ENCODE data around the gene GAB2. TPM values are rescaled to one million over a fixed set of nuclear protein-coding genes. Genes with fewer than 3 reads are reported as not detected.

Gene GAB2
- total RNA-seq, 4 donors from 2014 or later: 14.0 to 41.3 (median 34.7) TPM

GRCh38 chr11:78171951-78172350 lies 245.7 kb downstream of the GAB2 start:
- no peak for DNase-seq

GRCh38 chr11:78170874-78171549 lies 246.6 kb downstream of the GAB2 start:
- H3K27me3 ChIP-seq: no peaks in the 10 kb centered on the region
- peaks cover 0 to 13% (median 0%) of the 10 kb centered on the region in 4 donors for H3K4me1 ChIP-seq
- H3K9me3 ChIP-seq: no peaks in the 10 kb centered on the region
- TF ChIP-seq POLR2A (IDR thresholded peaks at IDR 0.05): no peak
- no peak for TF ChIP-seq CTCF (IDR thresholded peaks at IDR 0.05)
- H3K4me3 ChIP-seq: no peak overlapping the region
- peaks cover 0 to 14% (median 0%) of the 10 kb centered on the region in 3 donors for H3K36me3 ChIP-seq
- H3K27ac ChIP-seq: no peak overlapping the region
- no peak for DNase-seq

More at GRCh38 chr11:78171951-78172350, 245.7 kb downstream of the GAB2 start:
- peaks cover 0 to 13% (median 0%) of the 10 kb centered on the region in 4 donors for H3K4me1 ChIP-seq
- H3K4me3 ChIP-seq: no peak overlapping the region
- no peaks in the 10 kb centered on the region for H3K9me3 ChIP-seq
- H3K27ac ChIP-seq: no peak overlapping the region
- no peaks in the 10 kb centered on the region for H3K27me3 ChIP-seq
- TF ChIP-seq CTCF (IDR thresholded peaks at IDR 0.05) (no peak), POLR2A (IDR thresholded peaks at IDR 0.05) (no peak)
- peaks cover 0 to 15% (median 0%) of the 10 kb centered on the region in 3 donors for H3K36me3 ChIP-seq

DNA sequence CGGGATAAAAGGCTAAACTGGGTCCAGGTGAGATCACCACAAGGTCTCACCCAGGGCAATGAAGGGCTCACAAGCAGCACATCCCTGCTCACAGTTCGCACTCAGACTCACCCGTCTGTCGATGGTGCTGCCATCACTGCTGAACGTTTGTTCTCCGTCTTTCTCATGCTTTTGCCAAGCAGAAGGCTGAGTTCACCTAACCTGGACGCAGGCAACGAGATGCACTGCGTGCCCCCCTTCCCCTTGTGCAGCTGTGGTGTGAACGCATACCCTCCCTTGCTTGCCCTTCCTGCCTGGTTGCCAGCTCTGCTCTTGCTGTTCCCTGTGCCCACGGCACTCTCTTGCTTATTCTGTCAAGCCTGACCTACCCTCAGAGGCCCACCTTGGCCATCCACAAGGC lies 247.2 kb downstream of the GAB2 start:
- TF ChIP-seq POLR2A (IDR thresholded peaks at IDR 0.05): no peak
- no peak for TF ChIP-seq CTCF (IDR thresholded peaks at IDR 0.05)
- Histone ChIP-seq H3K27ac (no peak overlapping the region), H3K4me3 (no peak overlapping the region)

GRCh38 chr11:78168539-78169477 lies 248.8 kb downstream of the GAB2 start:
- H3K4me1 ChIP-seq: peaks cover 0 to 13% (median 0%) of the 10 kb centered on the region in 4 donors
- H3K4me3 ChIP-seq: no peak overlapping the region
- peak in 1 of 3 donors; percentile 63 for DNase-seq
- TF ChIP-seq CTCF (IDR thresholded peaks at IDR 0.05) (no peak), POLR2A (IDR thresholded peaks at IDR 0.05) (no peak)
- H3K27me3 ChIP-seq: no peaks in the 10 kb centered on the region
- no peaks in the 10 kb centered on the region for H3K9me3 ChIP-seq
- H3K36me3 ChIP-seq: peaks cover 0 to 9% (median 0%) of the 10 kb centered on the region in 3 donors
- peak overlapping the region; percentile 10 to 75 (median 44) for H3K27ac ChIP-seq

More for the DNA sequence above, 247.2 kb downstream of the GAB2 start:
- H3K36me3 ChIP-seq: peaks cover 0 to 14% (median 0%) of the 10 kb centered on the region in 3 donors
- no peaks in the 10 kb centered on the region for H3K9me3 ChIP-seq
- H3K4me1 ChIP-seq: peaks cover 0 to 13% (median 0%) of the 10 kb centered on the region in 4 donors
- DNase-seq: no peak
- H3K27me3 ChIP-seq: no peaks in the 10 kb centered on the region

GRCh38 chr11:78166855-78167469 lies 250.7 kb downstream of the GAB2 start:
- Histone ChIP-seq H3K4me1 (peaks cover 0 to 13% (median 0%) of the 10 kb centered on the region in 4 donors), H3K9me3 (no peaks in the 10 kb centered on the region), H3K36me3 (no peaks in the 10 kb centered on the region), H3K27me3 (no peaks in the 10 kb centered on the region), H3K4me3 (no peak overlapping the region), H3K27ac (no peak overlapping the region)
- no peak for DNase-seq
- TF ChIP-seq POLR2A (IDR thresholded peaks at IDR 0.05) (no peak), CTCF (IDR thresholded peaks at IDR 0.05) (no peak)
